ENCODE measurements around the gene CLEC3B. TPM values are rescaled to one million over a fixed set of nuclear protein-coding genes. Genes with fewer than 3 reads are reported as not detected.

Gene CLEC3B
- total and polyA plus RNA-seq, 11 donors: 34.8 to 205 (median 73.6) TPM

DNA sequence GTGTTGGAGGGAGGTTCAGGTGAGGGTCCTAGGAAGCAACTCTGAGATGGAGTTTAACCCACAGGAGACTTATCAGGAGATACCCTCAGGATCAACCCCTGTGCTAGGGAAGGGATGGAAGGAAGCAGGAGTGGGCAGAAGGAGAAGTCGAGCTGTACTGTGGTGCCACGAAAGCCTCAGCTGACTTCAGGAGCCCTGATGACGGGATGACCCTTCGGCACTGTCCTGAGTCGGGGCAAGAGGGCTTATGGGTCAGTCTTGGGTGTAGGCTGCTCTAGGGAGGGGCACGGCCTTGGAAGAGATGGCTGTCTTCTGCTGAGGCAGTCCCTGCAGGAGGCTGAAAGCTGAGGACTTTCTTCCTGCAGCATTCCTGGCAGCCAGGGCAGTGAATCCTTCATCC lies 7.7 kb downstream of the CLEC3B start:
- Histone ChIP-seq H3K4me3 (no peak overlapping the region), H3K4me1 (peaks cover 2 to 66% (median 45%) of the 10 kb centered on the region in 12 donors), H3K36me3 (peaks cover 0 to 33% (median 20%) of the 10 kb centered on the region in 9 donors), H3K27me3 (no peaks in the 10 kb centered on the region), H3K27ac (peak overlapping the region in 7 of 12 donors; percentile 3 to 88 (median 46)), H3K9me3 (no peaks in the 10 kb centered on the region)
- no peak for TF ChIP-seq POLR2A (IDR thresholded peaks at IDR 0.05)
- DNase-seq (no peak), ATAC-seq (no peak)
- WGBS, 4 donors: 67 to 84% (median 78%) methylated on average over 6 of the region's 6 CpGs
- intact Hi-C loops (cut with DNase I): loop anchor here in 6 of 10 donors (5.0 to 10.0 kb wide), 5 partner anchors 41 to 641 kb away; no protein-coding TSS in a partner anchor

- peak overlapping the region in 1 of 12 donors; percentile 47 for H3K4me3 ChIP-seq
- TF ChIP-seq POLR2A (IDR thresholded peaks at IDR 0.05): no peak
- no peak for TF ChIP-seq CTCF (IDR thresholded peaks at IDR 0.05)
- 66 to 78% (median 70%) methylated on average over 3 of the region's 3 CpGs for WGBS, 4 donors
- H3K27me3 ChIP-seq: no peaks in the 10 kb centered on the region
- H3K36me3 ChIP-seq: peaks cover 0 to 33% (median 20%) of the 10 kb centered on the region in 9 donors
- ATAC-seq (peak; percentile 42 to 72 (median 57)), DNase-seq (peak; percentile 68 to 82 (median 73))
- no peaks in the 10 kb centered on the region for H3K9me3 ChIP-seq
- peaks cover 2 to 60% (median 37%) of the 10 kb centered on the region in 12 donors for H3K4me1 ChIP-seq
- H3K27ac ChIP-seq: peak overlapping the region in 9 of 12 donors; percentile 3 to 88 (median 42)
- intact Hi-C loops (cut with DNase I): loop anchor here in 9 of 10 donors (5.0 to 10.0 kb wide), 9 partner anchors 42 to 640 kb away; partner anchors contain the start of genes EXOSC7 (in 1 of the 9) and ZDHHC3 (in 1 of the 9)
Observed at GRCh38 chr3:45034612-45035252, 8.6 kb downstream of the CLEC3B start.

DNA sequence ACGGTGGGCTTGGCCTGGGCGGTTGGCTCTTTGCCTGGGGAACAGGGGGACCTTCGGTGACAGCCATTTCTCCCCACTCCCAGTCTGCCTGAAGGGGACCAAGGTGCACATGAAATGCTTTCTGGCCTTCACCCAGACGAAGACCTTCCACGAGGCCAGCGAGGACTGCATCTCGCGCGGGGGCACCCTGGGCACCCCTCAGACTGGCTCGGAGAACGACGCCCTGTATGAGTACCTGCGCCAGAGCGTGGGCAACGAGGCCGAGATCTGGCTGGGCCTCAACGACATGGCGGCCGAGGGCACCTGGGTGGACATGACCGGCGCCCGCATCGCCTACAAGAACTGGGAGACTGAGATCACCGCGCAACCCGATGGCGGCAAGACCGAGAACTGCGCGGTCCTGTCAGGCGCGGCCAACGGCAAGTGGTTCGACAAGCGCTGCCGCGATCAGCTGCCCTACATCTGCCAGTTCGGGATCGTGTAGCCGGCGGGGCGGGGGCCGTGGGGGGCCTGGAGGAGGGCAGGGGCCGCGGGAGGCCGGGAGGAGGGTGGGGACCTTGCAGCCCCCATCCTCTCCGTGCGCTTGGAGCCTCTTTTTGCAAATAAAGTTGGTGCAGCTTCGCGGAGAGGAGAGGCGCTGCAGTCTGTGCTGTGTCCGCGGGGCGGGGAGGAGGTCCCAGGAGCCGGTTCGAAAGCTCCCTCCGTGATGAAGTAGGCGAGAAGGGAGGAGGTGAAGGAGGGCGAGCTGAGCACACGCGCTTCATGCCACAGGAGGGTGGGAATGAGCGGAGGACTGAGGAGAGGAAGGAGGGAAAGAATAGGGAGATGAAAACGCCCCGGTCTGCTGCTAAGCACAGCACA lies 9.6 kb downstream of the CLEC3B start:
- 47 to 57% (median 54%) methylated on average over 42 to 64 of the region's 64 CpGs for whole genome bisulfite sequencing, 4 donors
- H3K4me3 ChIP-seq: peak overlapping the region in 9 of 12 donors; percentile 29 to 47 (median 34)
- peak overlapping the region in 9 of 12 donors; percentile 3 to 88 (median 32) for H3K27ac ChIP-seq
- H3K36me3 ChIP-seq: peaks cover 0 to 33% (median 20%) of the 10 kb centered on the region in 9 donors
- no peak for TF ChIP-seq POLR2A (IDR thresholded peaks at IDR 0.05)
- peak in 1 of 12 donors; percentile 5 for TF ChIP-seq CTCF (IDR thresholded peaks at IDR 0.05)
- ATAC-seq: peak in 3 of 4 donors; percentile 17 to 34 (median 25)
- intact Hi-C loops (cut with DNase I): loop anchor here in 9 of 10 donors (2.0 to 10.0 kb wide), 10 partner anchors 43 to 639 kb away; partner anchors contain the start of genes EXOSC7 (in 1 of the 9) and ZDHHC3 (in 1 of the 9)
- H3K27me3 ChIP-seq: no peaks in the 10 kb centered on the region
- no peaks in the 10 kb centered on the region for H3K9me3 ChIP-seq
- DNase-seq: peak in 4 of 5 donors; percentile 32 to 71 (median 41)
- peaks cover 0 to 53% (median 34%) of the 10 kb centered on the region in 12 donors for H3K4me1 ChIP-seq

GRCh38 chr3:45037720-45038455 lies 11.8 kb downstream of the CLEC3B start:
- peaks cover 0 to 16% (median 2%) of the 10 kb centered on the region in 9 donors for H3K36me3 ChIP-seq
- no peak overlapping the region for H3K27ac ChIP-seq
- H3K4me1 ChIP-seq: peaks cover 0 to 62% (median 35%) of the 10 kb centered on the region in 12 donors
- ATAC-seq: peak; percentile 57 to 85 (median 82)
- TF ChIP-seq CTCF (IDR thresholded peaks at IDR 0.05): peak; percentile 77 to 94 (median 92)
- TF ChIP-seq POLR2A (IDR thresholded peaks at IDR 0.05): no peak
- H3K4me3 ChIP-seq: peak overlapping the region in 3 of 12 donors; percentile 9 to 25 (median 11)
- H3K27me3 ChIP-seq: no peaks in the 10 kb centered on the region
- DNase-seq: peak; percentile 88 to 93 (median 90)
- 7 to 12% (median 9%) methylated on average over 11 of the region's 11 CpGs for WGBS, 4 donors
- intact Hi-C loops (cut with DNase I): loop anchor here in 9 of 10 donors (1.0 to 10.0 kb wide), 12 partner anchors 46 to 637 kb away; partner anchors contain the start of genes EXOSC7 (in 1 of the 9) and ZDHHC3 (in 1 of the 9)
- no peaks in the 10 kb centered on the region for H3K9me3 ChIP-seq
